Liver (tissue), 9 donors: ENCODE results near the gene ZDHHC14. TPM values are rescaled to one million over a fixed set of nuclear protein-coding genes. Genes with fewer than 3 reads are reported as not detected.

ENCODE experiments used
- DNase-seq: peaks from one replicate; pipeline ENCODE4 v3.0.0-alpha.2; 2017; ENCODE audit warnings: low spot score
- H3K27ac ChIP-seq, 2 donors: one replicate each; pipeline ENCODE4 v1.7.0; 2013; ENCODE audit warnings: inconsistent platforms in 2 of 2, low read length in 2 of 2, control low read depth in 1 of 2, low read depth in 1 of 2, mild to moderate bottlenecking in 1 of 2
- H3K27me3 ChIP-seq, 4 donors: one replicate each; pipeline versions ENCODE4 v1.6.1 to v1.7.0; 2013; ENCODE audit warnings: low read length in 3 of 4, inconsistent platforms in 1 of 4, mild to moderate bottlenecking in 1 of 4, moderate library complexity in 1 of 4; ENCODE audit not compliant: control insufficient read depth in 4 of 4, insufficient read depth in 4 of 4
- H3K36me3 ChIP-seq, 4 donors: one replicate each; pipeline versions ENCODE4 v1.6.1 to v1.7.0; 2013; ENCODE audit warnings: low read length in 3 of 4, mild to moderate bottlenecking in 3 of 4, low read depth in 1 of 4, moderate library complexity in 1 of 4; ENCODE audit not compliant: control insufficient read depth in 4 of 4, insufficient read depth in 3 of 4
- H3K4me1 ChIP-seq, 4 donors: one replicate each; pipeline versions ENCODE4 v1.6.1 to v1.7.0; 2013; ENCODE audit warnings: low read length in 3 of 4, mild to moderate bottlenecking in 3 of 4, moderate library complexity in 1 of 4; ENCODE audit not compliant: control insufficient read depth in 4 of 4, insufficient read depth in 4 of 4
- H3K4me3 ChIP-seq, 3 donors: one replicate each; pipeline versions ENCODE4 v1.6.1 to v1.7.0; 2013; ENCODE audit warnings: low read length in 3 of 3, control low read depth in 1 of 3, low read depth in 1 of 3, mild to moderate bottlenecking in 1 of 3
- H3K9ac ChIP-seq, 2 donors: one replicate each; pipeline ENCODE4 v1.7.0; 2013; ENCODE audit warnings: low read length in 2 of 2, mild to moderate bottlenecking in 2 of 2, moderate library complexity in 2 of 2, control low read depth in 1 of 2, low read depth in 1 of 2
- H3K9me3 ChIP-seq, 4 donors: one replicate each; pipeline versions ENCODE4 v1.6.1 to v1.7.0; 2013; ENCODE audit warnings: low read length in 3 of 4; ENCODE audit not compliant: control insufficient read depth in 4 of 4
- FOXA1 ChIP-seq: IDR thresholded peaks from 2 replicates; pipeline ENCODE4 v1.6.1; 2016; ENCODE audit warnings: antibody characterized with exemption
- HNF4A ChIP-seq, 2 donors: conservative IDR thresholded peaks; 2 replicates each; pipeline ENCODE4 v1.6.1; 2016; ENCODE audit warnings: antibody characterized with exemption in 2 of 2, mild to moderate bottlenecking in 2 of 2
- HNF4G ChIP-seq: IDR thresholded peaks from 2 replicates; pipeline ENCODE4 v1.6.1; 2016; ENCODE audit warnings: antibody characterized with exemption
- JUND ChIP-seq, 2 donors: IDR thresholded peaks; 2 replicates each; pipeline ENCODE4 v1.6.1; 2016; ENCODE audit warnings: antibody characterized with exemption in 2 of 2
- MAX ChIP-seq: IDR thresholded peaks from 2 replicates; pipeline ENCODE4 v1.6.1; 2016; ENCODE audit warnings: antibody characterized with exemption
- RAD21 ChIP-seq, 2 donors: IDR thresholded peaks; 2 replicates each; pipeline ENCODE4 v1.6.1; 2016; ENCODE audit warnings: antibody characterized with exemption in 2 of 2, mild to moderate bottlenecking in 2 of 2
- RXRA ChIP-seq, 2 donors: IDR thresholded peaks; 2 replicates each; pipeline ENCODE4 v1.6.1; 2017 to 2018; ENCODE audit warnings: antibody characterized with exemption in 2 of 2, mild to moderate bottlenecking in 1 of 2
- SP1 ChIP-seq: IDR thresholded peaks from 2 replicates; pipeline ENCODE4 v1.6.1; 2018; ENCODE audit warnings: antibody characterized with exemption, mild to moderate bottlenecking
- TAF1 ChIP-seq: conservative IDR thresholded peaks from 2 replicates; pipeline ENCODE4 v1.6.1; 2016; ENCODE audit warnings: antibody characterized with exemption, mild to moderate bottlenecking
- YY1 ChIP-seq: IDR thresholded peaks from 2 replicates; pipeline ENCODE4 v1.6.1; 2016; ENCODE audit warnings: antibody characterized with exemption, mild to moderate bottlenecking
- WGBS: extraction: QIAGEN DNeasy Blood & Tissue Kit; methylation state at CpG from one replicate; pipeline ENCODE4 v1.1.7; 2013; 5-methylcytosine and 5-hydroxymethylcytosine counted together
- polyA plus RNA-seq, 2 donors: library from polyadenylated mRNA; stranded (reverse) in 1 of 2; unstranded in 1 of 2; fragments of 200-250 nt in 1 of 2; fragments of >200 nt in 1 of 2; fragmentation: Nextera tagmentation in 1 of 2; extraction: Ambion mirVana in 1 of 2; gene quantifications; one replicate each; pipeline versions ENCODE4 v1.2.1 to v1.2.3, GENCODE V29; 2013 to 2015
- total RNA-seq, 2 donors: library from RNA; depleted of rRNA; stranded (reverse); fragments of >200 nt; gene quantifications; one replicate each; pipeline ENCODE4 v1.2.3, GENCODE V29; 2014
- TF ChIP-seq, protein P1 (sequence below): IDR thresholded peaks from 2 replicates; pipeline ENCODE4 v1.6.1; 2016; ENCODE audit warnings: antibody characterized with exemption
- donor health status: healthy.
- donor health status: healthy.
- donor health status: healthy.
- donor health status: healthy.
- donor health status: healthy.

Gene ZDHHC14
- total and polyA plus RNA-seq, 4 donors: 4.4 to 11.7 (median 8.4) TPM

- H3K27ac ChIP-seq: no peak overlapping the region
These were observed 249.6 kb downstream of the ZDHHC14 start for GRCh38 chr6:157630463-157631080.

GRCh38 chr6:157631412-157631811 is 250.4 kb downstream of the ZDHHC14 start:
- 93% methylated on average over 7 of the region's 7 CpGs for WGBS
- TF ChIP-seq RXRA (IDR thresholded peaks at IDR 0.05) (no peak), RAD21 (IDR thresholded peaks at IDR 0.05) (no peak), HNF4G (no peak), SP1 (no peak), JUND (IDR thresholded peaks at IDR 0.05) (no peak), MAX (no peak)
- TF ChIP-seq, protein P1, sequence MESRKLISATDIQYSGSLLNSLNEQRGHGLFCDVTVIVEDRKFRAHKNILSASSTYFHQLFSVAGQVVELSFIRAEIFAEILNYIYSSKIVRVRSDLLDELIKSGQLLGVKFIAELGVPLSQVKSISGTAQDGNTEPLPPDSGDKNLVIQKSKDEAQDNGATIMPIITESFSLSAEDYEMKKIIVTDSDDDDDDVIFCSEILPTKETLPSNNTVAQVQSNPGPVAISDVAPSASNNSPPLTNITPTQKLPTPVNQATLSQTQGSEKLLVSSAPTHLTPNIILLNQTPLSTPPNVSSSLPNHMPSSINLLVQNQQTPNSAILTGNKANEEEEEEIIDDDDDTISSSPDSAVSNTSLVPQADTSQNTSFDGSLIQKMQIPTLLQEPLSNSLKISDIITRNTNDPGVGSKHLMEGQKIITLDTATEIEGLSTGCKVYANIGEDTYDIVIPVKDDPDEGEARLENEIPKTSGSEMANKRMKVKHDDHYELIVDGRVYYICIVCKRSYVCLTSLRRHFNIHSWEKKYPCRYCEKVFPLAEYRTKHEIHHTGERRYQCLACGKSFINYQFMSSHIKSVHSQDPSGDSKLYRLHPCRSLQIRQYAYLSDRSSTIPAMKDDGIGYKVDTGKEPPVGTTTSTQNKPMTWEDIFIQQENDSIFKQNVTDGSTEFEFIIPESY: no peak
- Histone ChIP-seq H3K27me3 (no peaks in the 10 kb centered on the region), H3K4me1 (no peaks in the 10 kb centered on the region), H3K27ac (no peak overlapping the region), H3K36me3 (peaks cover 0 to 8% (median 4%) of the 10 kb centered on the region in 4 donors), H3K9me3 (no peaks in the 10 kb centered on the region), H3K4me3 (no peak overlapping the region), H3K9ac (no peak overlapping the region)
- DNase-seq: no peak

More at GRCh38 chr6:157630463-157631080, 249.6 kb downstream of the ZDHHC14 start:
- H3K9me3 ChIP-seq: no peaks in the 10 kb centered on the region
- no peak for DNase-seq
- no peaks in the 10 kb centered on the region for H3K4me1 ChIP-seq
- no peak overlapping the region for H3K9ac ChIP-seq
- H3K27me3 ChIP-seq: no peaks in the 10 kb centered on the region
- no peak overlapping the region for H3K4me3 ChIP-seq
- 97% methylated on average over 5 of the region's 5 CpGs for WGBS
- TF ChIP-seq RXRA (IDR thresholded peaks at IDR 0.05) (no peak), TAF1 (no peak)
- H3K36me3 ChIP-seq: peaks cover 0 to 8% (median 3%) of the 10 kb centered on the region in 4 donors

- WGBS: 94% methylated on average over 11 of the region's 11 CpGs
- no peak for DNase-seq
- no peak overlapping the region for H3K9ac ChIP-seq
- H3K27me3 ChIP-seq: no peaks in the 10 kb centered on the region
- no peak overlapping the region for H3K27ac ChIP-seq
- H3K36me3 ChIP-seq: peaks cover 0 to 13% (median 4%) of the 10 kb centered on the region in 4 donors
- no peaks in the 10 kb centered on the region for H3K9me3 ChIP-seq
- no peak for TF ChIP-seq RAD21 (IDR thresholded peaks at IDR 0.05)
- no peak for TF ChIP-seq YY1
- no peak for TF ChIP-seq FOXA1
- TF ChIP-seq SP1: no peak
- TF ChIP-seq JUND (IDR thresholded peaks at IDR 0.05): no peak
- no peak for TF ChIP-seq HNF4A (conservative IDR thresholded peaks at IDR 0.05)
- no peak for TF ChIP-seq HNF4G
- TF ChIP-seq RXRA (IDR thresholded peaks at IDR 0.05): no peak
- no peaks in the 10 kb centered on the region for H3K4me1 ChIP-seq
- no peak overlapping the region for H3K4me3 ChIP-seq
These were observed 251.0 kb downstream of the ZDHHC14 start for GRCh38 chr6:157631838-157632614.
